Stimulated activated memory B cell treated with anti-CD40 and anti-IgM and Interleukin-4, amounts not matched to agents 10 μg/mL and 1 μg/mL and 100 μg/mL, for 72 hours (primary cell): Measurements from ENCODE around the gene SGO1.
"Not testable (repeated sequence)": the region's sequence is repeated elsewhere in the genome, so short reads cannot be mapped to it uniquely, and the experiment has no call there.

ENCODE experiments used
- ATAC-seq: fragments of 150-1000 bp; cut with Tn5 transposase; 2 replicates; pipeline ENCODE4 v1.10.0; 2021
- H3K27ac Mint-ChIP-seq: one replicate; pipeline ENCODE4 v1.8.0; 2022; ENCODE audit warnings: mild to moderate bottlenecking, mixed read lengths
- H3K27me3 Mint-ChIP-seq: one replicate; pipeline ENCODE4 v1.8.0; 2022; ENCODE audit warnings: mixed read lengths
- H3K36me3 Mint-ChIP-seq: one replicate; pipeline ENCODE4 v1.8.0; 2022; ENCODE audit warnings: mixed read lengths
- H3K4me1 Mint-ChIP-seq: one replicate; pipeline ENCODE4 v1.8.0; 2022; ENCODE audit warnings: mixed read lengths
- H3K4me3 Mint-ChIP-seq: one replicate; pipeline ENCODE4 v1.8.0; 2022; ENCODE audit warnings: mild to moderate bottlenecking, moderate library complexity, mixed read lengths
- H3K9me3 Mint-ChIP-seq: one replicate; pipeline ENCODE4 v1.8.0; 2022; ENCODE audit warnings: mixed read lengths

Gene SGO1

DNA sequence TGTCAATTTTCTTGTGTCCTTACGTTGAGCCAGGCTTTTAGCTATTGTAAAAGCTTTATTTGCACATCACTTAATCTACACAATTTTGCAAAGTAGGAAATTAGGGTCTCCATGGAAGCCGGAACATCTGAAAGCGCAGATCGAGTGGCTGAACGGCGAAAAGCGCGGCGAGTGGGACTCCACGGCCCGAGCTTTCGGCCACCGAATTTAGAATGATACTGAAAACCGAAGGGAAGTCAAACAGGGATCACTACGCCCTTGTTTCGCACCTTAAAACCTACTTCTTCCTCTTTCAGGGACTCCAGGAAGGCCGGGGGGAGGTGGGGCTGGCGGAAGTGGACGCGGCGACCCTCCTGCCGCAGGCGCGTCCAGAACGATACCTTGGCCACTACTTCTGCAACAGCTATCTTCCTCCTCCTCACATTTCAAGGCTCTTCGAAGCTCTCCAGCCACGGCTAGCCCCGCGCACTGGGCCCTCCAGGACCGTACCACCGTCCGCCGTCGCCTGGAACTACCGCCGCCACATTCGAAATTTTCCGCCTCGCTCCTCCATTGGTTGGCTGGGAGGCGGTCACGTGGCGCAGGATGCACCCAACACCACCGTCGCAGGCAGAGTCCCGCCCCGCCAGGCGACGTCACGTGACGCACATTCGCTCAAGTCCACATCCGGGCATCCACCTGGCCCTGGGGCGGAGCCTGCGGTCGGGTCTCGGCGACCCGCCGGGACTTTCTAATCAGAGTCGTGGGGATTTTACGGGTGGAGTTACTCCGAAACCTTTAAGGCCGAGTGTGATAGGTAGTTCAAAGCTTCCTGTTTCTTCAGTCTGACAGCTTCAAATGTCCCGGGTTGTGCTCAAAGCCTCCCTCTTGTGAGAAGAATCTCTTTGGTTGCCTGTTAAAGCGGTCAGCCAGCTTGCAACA is at the start of gene SGO1:
Gene SGO1 (minus strand): TSS at position 528 of the 921 bp plus-strand sequence. CDS start 2,179 bp downstream, outside the sequence.
- ATAC-seq = peak; percentile 99
- no peaks in the 10 kb centered on the region for H3K36me3 Mint-ChIP-seq
- no peaks in the 10 kb centered on the region for H3K27me3 Mint-ChIP-seq
- no peaks in the 10 kb centered on the region for H3K9me3 Mint-ChIP-seq
- no peak within 1 kb of the TSS for H3K27ac Mint-ChIP-seq
- H3K4me3 Mint-ChIP-seq = no peak within 1 kb of the TSS
- no peaks in the 10 kb centered on the region for H3K4me1 Mint-ChIP-seq

DNA sequence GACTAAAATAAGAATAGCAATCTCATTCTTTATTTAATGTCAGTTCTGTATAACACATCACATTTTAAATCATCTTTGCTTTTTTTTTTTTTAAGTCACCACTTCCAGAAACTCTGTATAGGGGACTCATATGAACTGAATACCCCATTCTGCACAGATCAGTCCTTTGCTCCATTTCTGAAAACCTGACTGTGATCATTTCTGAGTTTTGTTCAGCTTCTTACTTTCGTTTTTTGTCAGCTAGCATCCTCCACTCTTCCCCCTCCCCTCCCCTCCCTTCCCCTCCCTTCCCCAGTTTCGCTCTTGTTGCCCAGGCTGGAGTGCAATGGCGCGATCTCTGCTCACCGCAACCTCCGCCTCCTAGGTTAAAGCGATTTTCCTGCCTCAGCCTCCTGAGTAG is 49.8 kb upstream of the SGO1 start:
- H3K4me3 Mint-ChIP-seq = no peak overlapping the region
- no peaks in the 10 kb centered on the region for H3K4me1 Mint-ChIP-seq
- ATAC-seq = no peak
- H3K27ac Mint-ChIP-seq = no peak overlapping the region
- no peaks in the 10 kb centered on the region for H3K27me3 Mint-ChIP-seq
- no peaks in the 10 kb centered on the region for H3K9me3 Mint-ChIP-seq
- no peaks in the 10 kb centered on the region for H3K36me3 Mint-ChIP-seq

DNA sequence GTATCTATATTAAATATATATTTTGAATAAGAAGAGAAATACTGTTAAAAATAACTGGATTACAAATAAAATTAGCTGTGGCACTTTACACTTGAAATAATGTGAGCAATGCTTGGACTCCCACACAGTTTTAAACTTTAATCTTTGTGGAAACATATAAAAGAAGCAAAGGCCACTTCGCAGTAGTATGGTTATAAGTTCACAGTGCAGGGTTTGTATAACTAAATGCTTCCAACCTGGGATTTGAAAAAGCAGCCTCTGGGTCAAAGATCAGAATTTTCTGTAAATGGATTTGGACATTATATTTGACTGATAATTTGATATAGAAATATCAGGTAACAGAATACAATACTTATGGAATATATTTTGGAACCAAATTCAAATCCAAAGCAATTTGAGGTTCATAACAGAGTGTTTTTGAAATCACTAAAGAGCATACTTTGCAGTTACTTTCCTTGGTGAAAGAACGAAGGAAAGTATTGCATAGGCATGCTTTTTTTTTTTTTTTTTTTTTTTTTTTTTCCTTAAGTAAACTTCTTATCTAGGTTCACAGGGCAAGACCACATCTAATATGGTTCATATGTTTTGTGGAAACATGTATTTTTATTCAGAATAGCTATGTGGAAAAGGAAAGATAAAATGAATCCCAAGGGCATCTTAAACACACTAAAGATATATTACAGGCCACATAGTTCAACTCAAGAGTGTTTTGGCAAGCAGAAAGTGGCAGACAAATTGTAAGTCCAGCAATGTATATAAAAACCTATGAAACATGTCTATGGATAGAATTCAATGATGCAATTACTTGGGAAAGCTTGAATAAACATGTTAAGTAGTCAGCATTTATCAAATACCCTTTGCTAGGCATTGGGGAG is 47.1 kb upstream of the SGO1 start:
- Mint-ChIP-seq H3K27ac (no peak overlapping the region), H3K36me3 (no peaks in the 10 kb centered on the region), H3K4me1 (no peaks in the 10 kb centered on the region), H3K4me3 (no peak overlapping the region), H3K27me3 (no peaks in the 10 kb centered on the region), H3K9me3 (no peaks in the 10 kb centered on the region)
- ATAC-seq = no peak

DNA sequence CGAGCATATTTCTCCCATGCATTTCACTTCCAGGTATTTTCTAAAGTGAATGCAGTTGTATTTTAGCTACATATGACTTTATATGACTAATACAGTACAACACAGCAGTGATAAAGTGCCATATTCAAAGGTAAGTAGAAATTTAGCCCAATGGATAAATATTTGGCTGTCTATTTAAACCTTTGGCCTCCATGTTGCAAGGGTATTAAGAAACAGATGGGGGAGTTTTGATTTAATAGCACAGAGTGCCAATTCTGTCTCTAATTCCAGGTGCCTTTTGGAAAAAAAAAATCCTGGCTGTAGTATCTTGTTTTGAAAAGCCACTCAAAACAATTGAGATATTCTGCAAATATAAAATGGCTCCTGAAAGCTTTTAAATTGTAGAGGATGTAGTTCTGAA is 44.9 kb upstream of the SGO1 start:
- H3K27me3 Mint-ChIP-seq = no peaks in the 10 kb centered on the region
- H3K4me1 Mint-ChIP-seq = no peaks in the 10 kb centered on the region
- H3K4me3 Mint-ChIP-seq = no peak overlapping the region
- no peaks in the 10 kb centered on the region for H3K9me3 Mint-ChIP-seq
- H3K27ac Mint-ChIP-seq = no peak overlapping the region
- ATAC-seq = no peak
- no peaks in the 10 kb centered on the region for H3K36me3 Mint-ChIP-seq

DNA sequence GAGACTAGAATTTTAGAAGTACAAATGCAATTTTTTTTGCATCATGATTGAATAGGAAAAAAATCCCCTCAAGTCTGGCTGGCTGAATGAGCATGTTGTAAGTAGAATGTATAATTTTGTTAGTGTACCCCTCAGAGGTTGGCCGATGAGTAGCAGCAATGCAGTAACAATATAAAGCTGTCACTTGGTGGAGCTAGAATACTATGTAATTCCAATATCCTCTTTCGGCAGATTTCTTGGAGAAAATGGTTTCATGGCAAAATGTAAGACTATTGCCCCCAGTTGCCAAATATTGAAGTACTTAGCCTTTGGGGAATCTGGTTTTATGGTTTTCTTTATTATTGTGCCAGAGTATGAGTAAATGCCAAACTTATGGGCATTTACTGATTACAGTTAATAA is 39.8 kb upstream of the SGO1 start:
- no peak for ATAC-seq
- no peak overlapping the region for H3K27ac Mint-ChIP-seq
- peaks cover 6% of the 10 kb centered on the region for H3K36me3 Mint-ChIP-seq
- H3K4me1 Mint-ChIP-seq = no peaks in the 10 kb centered on the region
- H3K9me3 Mint-ChIP-seq = peaks cover 3% of the 10 kb centered on the region
- H3K27me3 Mint-ChIP-seq = no peaks in the 10 kb centered on the region
- no peak overlapping the region for H3K4me3 Mint-ChIP-seq

- Mint-ChIP-seq H3K4me3 (no peak overlapping the region), H3K4me1 (no peaks in the 10 kb centered on the region), H3K27ac (no peak overlapping the region), H3K9me3 (peaks cover 3% of the 10 kb centered on the region), H3K36me3 (peaks cover 6% of the 10 kb centered on the region), H3K27me3 (no peaks in the 10 kb centered on the region)
- ATAC-seq = no peak
These were observed 36.3 kb upstream of the SGO1 start for GRCh38 chr3:20222274-20222673.

DNA sequence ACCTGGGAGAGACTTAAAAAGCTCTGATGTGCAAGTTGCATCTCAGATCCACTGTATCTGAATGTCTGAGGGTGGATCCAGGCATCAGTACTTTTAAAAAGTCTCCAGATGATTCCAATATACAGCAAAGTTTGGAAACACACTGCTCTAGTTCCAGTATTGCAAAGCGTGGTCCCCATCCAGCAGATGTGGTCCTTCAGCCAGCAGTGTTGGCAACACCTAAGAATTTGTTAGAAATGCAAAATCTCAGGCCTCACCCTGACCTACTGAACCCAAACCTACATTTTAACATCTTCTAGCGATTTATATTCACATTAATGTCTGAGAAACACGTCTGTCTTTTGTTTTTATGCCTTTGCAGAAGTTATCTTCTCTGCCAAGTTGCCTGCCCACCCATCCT is 32.2 kb upstream of the SGO1 start:
- Mint-ChIP-seq H3K4me1 (peaks cover 6% of the 10 kb centered on the region), H3K27ac (no peak overlapping the region), H3K4me3 (no peak overlapping the region), H3K9me3 (peaks cover 3% of the 10 kb centered on the region), H3K27me3 (no peaks in the 10 kb centered on the region), H3K36me3 (peaks cover 6% of the 10 kb centered on the region)
- no peak for ATAC-seq

DNA sequence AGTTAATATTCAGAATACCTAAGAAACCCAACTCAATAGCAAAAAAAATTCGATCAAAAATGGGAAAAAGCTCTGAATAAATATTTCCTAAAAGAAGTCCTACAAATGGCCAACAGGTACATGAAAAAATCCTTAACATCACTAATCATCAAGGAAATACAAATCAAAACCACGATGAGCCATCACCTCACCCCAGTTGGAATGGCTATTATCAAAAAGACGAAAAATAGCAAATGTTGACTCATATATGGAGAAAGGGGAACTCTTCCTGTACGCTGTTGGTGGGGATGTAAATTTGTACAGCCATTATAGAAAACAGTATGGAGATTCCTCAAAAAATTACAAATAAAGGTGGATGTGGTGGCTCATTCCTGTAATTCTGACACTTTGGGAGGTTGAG is 29.6 kb upstream of the SGO1 start:
- Mint-ChIP-seq H3K9me3 (no peaks in the 10 kb centered on the region), H3K36me3 (no peaks in the 10 kb centered on the region), H3K4me3 (no peak overlapping the region), H3K27me3 (no peaks in the 10 kb centered on the region), H3K4me1 (peaks cover 6% of the 10 kb centered on the region), H3K27ac (no peak overlapping the region)
- ATAC-seq = no peak

GRCh38 chr3:20213491-20213890 is 27.5 kb upstream of the SGO1 start:
- H3K27ac Mint-ChIP-seq, ATAC-seq, H3K9me3 Mint-ChIP-seq, H3K36me3 Mint-ChIP-seq, H3K4me3 Mint-ChIP-seq, H3K27me3 Mint-ChIP-seq, H3K4me1 Mint-ChIP-seq: not testable (repeated sequence)

- Mint-ChIP-seq H3K36me3 (peaks cover 33% of the 10 kb centered on the region), H3K9me3 (peaks cover 18% of the 10 kb centered on the region)
- not testable (repeated sequence) for H3K27me3 Mint-ChIP-seq, ATAC-seq, H3K4me1 Mint-ChIP-seq, H3K27ac Mint-ChIP-seq, H3K4me3 Mint-ChIP-seq
These were observed 21.9 kb upstream of the SGO1 start for GRCh38 chr3:20207945-20208344.

GRCh38 chr3:20205898-20206297 is 19.9 kb upstream of the SGO1 start:
- not testable (repeated sequence) for H3K27me3 Mint-ChIP-seq, H3K4me1 Mint-ChIP-seq, H3K4me3 Mint-ChIP-seq, H3K27ac Mint-ChIP-seq, ATAC-seq
- Mint-ChIP-seq H3K36me3 (peaks cover 33% of the 10 kb centered on the region), H3K9me3 (peaks cover 18% of the 10 kb centered on the region)

- no peak overlapping the region for H3K4me3 Mint-ChIP-seq
- H3K4me1 Mint-ChIP-seq = no peaks in the 10 kb centered on the region
These were observed 15.1 kb upstream of the SGO1 start for GRCh38 chr3:20201143-20201542.

GRCh38 chr3:20197775-20198174 is 11.8 kb upstream of the SGO1 start:
- Mint-ChIP-seq H3K27ac (no peak overlapping the region), H3K27me3 (no peaks in the 10 kb centered on the region), H3K36me3 (no peaks in the 10 kb centered on the region), H3K9me3 (no peaks in the 10 kb centered on the region), H3K4me1 (peaks cover 7% of the 10 kb centered on the region), H3K4me3 (no peak overlapping the region)
- no peak for ATAC-seq

More at GRCh38 chr3:20201143-20201542, 15.1 kb upstream of the SGO1 start:
- no peak overlapping the region for H3K27ac Mint-ChIP-seq
- ATAC-seq = no peak
- H3K9me3 Mint-ChIP-seq = peaks cover 7% of the 10 kb centered on the region
- H3K27me3 Mint-ChIP-seq = no peaks in the 10 kb centered on the region
- peaks cover 12% of the 10 kb centered on the region for H3K36me3 Mint-ChIP-seq

GRCh38 chr3:20194793-20195460 is 8.9 kb upstream of the SGO1 start:
- no peak overlapping the region for H3K27ac Mint-ChIP-seq
- H3K4me1 Mint-ChIP-seq = peaks cover 7% of the 10 kb centered on the region
- H3K27me3 Mint-ChIP-seq = no peaks in the 10 kb centered on the region
- no peak overlapping the region for H3K4me3 Mint-ChIP-seq
- no peaks in the 10 kb centered on the region for H3K36me3 Mint-ChIP-seq
- H3K9me3 Mint-ChIP-seq = no peaks in the 10 kb centered on the region
- ATAC-seq = no peak

GRCh38 chr3:20190991-20191390 is 5.0 kb upstream of the SGO1 start:
- Mint-ChIP-seq H3K27ac (no peak overlapping the region), H3K4me3 (no peak overlapping the region), H3K36me3 (no peaks in the 10 kb centered on the region), H3K9me3 (no peaks in the 10 kb centered on the region), H3K4me1 (peaks cover 7% of the 10 kb centered on the region), H3K27me3 (no peaks in the 10 kb centered on the region)
- no peak for ATAC-seq
